Esophagus muscularis mucosa (tissue), 4 donors: ENCODE results near the gene EPHA6. TPM values are rescaled to one million over a fixed set of nuclear protein-coding genes. Genes with fewer than 3 reads are reported as not detected.

Experiments
- DNase-seq: peaks from one replicate; pipeline ENCODE4 v3.0.0-alpha.2; 2017; ENCODE audit errors: extremely low spot score
- H3K27ac ChIP-seq, 4 donors: fragments of 200-600 bp; sonication (generic); replicated peaks in 1 of 4; 1 replicate in 3 of 4; 2 replicates in 1 of 4; pipeline ENCODE4 v1.5.1; 2016 to 2019; ENCODE audit warnings: mild to moderate bottlenecking in 1 of 4
- H3K27me3 ChIP-seq, 4 donors: fragments of 200-600 bp; sonication (generic); one replicate each; pipeline versions ENCODE4 v1.5.1 to v1.6.0; 2016 to 2019
- H3K36me3 ChIP-seq, 4 donors: fragments of 200-600 bp; sonication (generic); one replicate each; pipeline ENCODE4 v1.5.1; 2016 to 2019
- H3K4me1 ChIP-seq, 4 donors: fragments of 200-600 bp; sonication (generic); one replicate each; pipeline ENCODE4 v1.5.1; 2016 to 2019
- H3K4me3 ChIP-seq, 4 donors: fragments of 200-600 bp; sonication (generic); 1 replicate in 2 of 4; 2 replicates in 2 of 4; pipeline ENCODE4 v1.5.1; 2016 to 2019; ENCODE audit warnings: mild to moderate bottlenecking in 4 of 4, moderate library complexity in 1 of 4
- H3K9me3 ChIP-seq, 4 donors: fragments of 200-600 bp; sonication (generic); 1 replicate in 3 of 4; 2 replicates in 1 of 4; pipeline ENCODE4 v1.5.1; 2016 to 2019
- EP300 ChIP-seq: sonication (generic); formaldehyde crosslinking; IDR thresholded peaks from one replicate; pipeline ENCODE4 v1.6.1; 2017; ENCODE audit warnings: antibody characterized with exemption
- POLR2A ChIP-seq: fragments of 450-650 bp; IDR thresholded peaks from one replicate; pipeline ENCODE4 v1.6.1; 2017; ENCODE audit warnings: antibody characterized with exemption, moderate library complexity, mild to moderate bottlenecking, low read depth
- POLR2AphosphoS5 ChIP-seq, 2 donors: sonication (generic); formaldehyde crosslinking; IDR thresholded peaks; one replicate each; pipeline ENCODE4 v1.6.1; 2017; ENCODE audit warnings: antibody characterized with exemption in 2 of 2
- WGBS: methylation state at CpG from one replicate; pipeline ENCODE4 v1.1.5; 2018; 5-methylcytosine and 5-hydroxymethylcytosine counted together
- intact Hi-C: fragments of 100-400 bp; cut with DNase I; formaldehyde crosslinking; loops from one replicate; pipeline ENCODE4 v1.15.1; 2023
- total RNA-seq, 4 donors: library from RNA; depleted of rRNA; stranded (reverse); fragments of >200 nt; gene quantifications; one replicate each; pipeline versions ENCODE4 v1.1.0 to v1.2.1, GENCODE V29; 2016
- TF ChIP-seq, protein P1 (sequence below), 3 experiments: fragments of 200-600 bp in 2 of 3; fragments of 450-650 bp in 1 of 3; sonication (generic) in 2 of 3; IDR thresholded peaks; one replicate each; pipeline ENCODE4 v1.5.1; 2017 to 2019; ENCODE audit warnings: antibody characterized with exemption in 3 of 3, mild to moderate bottlenecking in 2 of 3, moderate library complexity in 1 of 3

Gene EPHA6
- total RNA-seq, 4 donors from 2014 or later, result 1.8 to 8.3 (median 4.2) TPM

DNA sequence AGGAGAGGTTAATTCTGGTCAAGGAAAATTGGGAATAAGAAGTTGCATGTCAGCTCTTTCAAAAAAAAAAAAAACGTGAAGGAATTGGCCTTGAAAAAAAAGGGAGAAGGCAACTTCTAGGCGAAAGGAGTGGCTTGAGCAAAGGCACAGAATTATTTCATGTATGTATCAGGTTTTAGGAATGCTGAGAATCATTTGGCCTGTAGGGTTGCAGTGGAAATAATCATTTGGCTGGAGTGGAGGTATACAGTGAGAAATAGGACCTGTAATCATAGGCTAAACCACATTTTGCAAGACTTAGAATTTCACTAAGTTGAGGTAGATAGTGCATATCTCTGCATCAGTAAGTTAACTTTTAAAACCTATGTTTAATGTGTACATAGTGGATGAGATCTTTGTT is 54.9 kb downstream of the EPHA6 start:
- no peaks in the 10 kb centered on the region for H3K9me3 ChIP-seq
- no peaks in the 10 kb centered on the region for H3K36me3 ChIP-seq
- intact Hi-C loops, result no loop called here
- TF ChIP-seq POLR2AphosphoS5 (IDR thresholded peaks at IDR 0.05), result no peak
- no peak for TF ChIP-seq POLR2A
- no peak for TF ChIP-seq EP300
- TF ChIP-seq, protein P1, sequence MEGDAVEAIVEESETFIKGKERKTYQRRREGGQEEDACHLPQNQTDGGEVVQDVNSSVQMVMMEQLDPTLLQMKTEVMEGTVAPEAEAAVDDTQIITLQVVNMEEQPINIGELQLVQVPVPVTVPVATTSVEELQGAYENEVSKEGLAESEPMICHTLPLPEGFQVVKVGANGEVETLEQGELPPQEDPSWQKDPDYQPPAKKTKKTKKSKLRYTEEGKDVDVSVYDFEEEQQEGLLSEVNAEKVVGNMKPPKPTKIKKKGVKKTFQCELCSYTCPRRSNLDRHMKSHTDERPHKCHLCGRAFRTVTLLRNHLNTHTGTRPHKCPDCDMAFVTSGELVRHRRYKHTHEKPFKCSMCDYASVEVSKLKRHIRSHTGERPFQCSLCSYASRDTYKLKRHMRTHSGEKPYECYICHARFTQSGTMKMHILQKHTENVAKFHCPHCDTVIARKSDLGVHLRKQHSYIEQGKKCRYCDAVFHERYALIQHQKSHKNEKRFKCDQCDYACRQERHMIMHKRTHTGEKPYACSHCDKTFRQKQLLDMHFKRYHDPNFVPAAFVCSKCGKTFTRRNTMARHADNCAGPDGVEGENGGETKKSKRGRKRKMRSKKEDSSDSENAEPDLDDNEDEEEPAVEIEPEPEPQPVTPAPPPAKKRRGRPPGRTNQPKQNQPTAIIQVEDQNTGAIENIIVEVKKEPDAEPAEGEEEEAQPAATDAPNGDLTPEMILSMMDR (IDR thresholded peaks at IDR 0.05), result no peak
- 79% methylated on average over 2 of the region's 2 CpGs for WGBS
- DNase-seq, result no peak
- no peaks in the 10 kb centered on the region for H3K4me1 ChIP-seq
- no peak overlapping the region for H3K27ac ChIP-seq
- no peak overlapping the region for H3K4me3 ChIP-seq
- H3K27me3 ChIP-seq, result no peaks in the 10 kb centered on the region

- 97% methylated on average over 4 of the region's 4 CpGs for WGBS
- intact Hi-C loops, result no loop called here
- no peaks in the 10 kb centered on the region for H3K27me3 ChIP-seq
- H3K36me3 ChIP-seq, result no peaks in the 10 kb centered on the region
- TF ChIP-seq POLR2A, result no peak
- no peak for TF ChIP-seq POLR2AphosphoS5 (IDR thresholded peaks at IDR 0.05)
- no peak overlapping the region for H3K4me3 ChIP-seq
- no peaks in the 10 kb centered on the region for H3K4me1 ChIP-seq
- DNase-seq, result no peak
- no peaks in the 10 kb centered on the region for H3K9me3 ChIP-seq
- no peak overlapping the region for H3K27ac ChIP-seq
Observed at GRCh38 chr3:96877510-96877909, 63.1 kb downstream of the EPHA6 start.

DNA sequence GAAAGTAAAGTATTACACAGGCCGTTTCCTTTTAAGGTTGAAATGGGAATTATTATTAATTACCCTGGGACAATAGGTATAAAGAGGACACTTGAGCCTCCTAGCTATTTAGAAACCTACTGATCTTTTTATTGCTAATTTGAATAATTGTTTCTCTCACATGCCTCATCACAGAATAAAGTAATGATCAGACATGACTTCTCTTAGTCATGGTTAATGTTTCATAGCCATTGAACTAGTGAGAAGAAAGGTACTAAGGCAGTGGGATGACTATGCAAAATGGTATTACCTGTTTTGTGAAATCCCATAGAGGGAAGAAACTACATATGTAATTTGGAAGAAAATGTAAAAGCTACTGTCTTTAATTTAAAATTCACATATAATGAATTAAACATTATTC is 85.6 kb downstream of the EPHA6 start:
- no peaks in the 10 kb centered on the region for H3K9me3 ChIP-seq
- 76% methylated on average over 1 of the region's 1 CpG for WGBS
- no peaks in the 10 kb centered on the region for H3K4me1 ChIP-seq
- TF ChIP-seq, protein P1 (IDR thresholded peaks at IDR 0.05), result no peak
- TF ChIP-seq EP300 (no peak), POLR2A (no peak), POLR2AphosphoS5 (IDR thresholded peaks at IDR 0.05) (no peak)
- H3K36me3 ChIP-seq, result no peaks in the 10 kb centered on the region
- intact Hi-C loops, result no loop called here
- H3K27me3 ChIP-seq, result no peaks in the 10 kb centered on the region
- no peak overlapping the region for H3K27ac ChIP-seq
- DNase-seq, result no peak
- no peak overlapping the region for H3K4me3 ChIP-seq

- 68% methylated on average over 4 of the region's 4 CpGs for WGBS
- no peak overlapping the region for H3K27ac ChIP-seq
Observed at GRCh38 chr3:96900566-96900965, 86.2 kb downstream of the EPHA6 start.

GRCh38 chr3:96915445-96915844 is 101.1 kb downstream of the EPHA6 start:
- intact Hi-C loops, result no loop called here
- TF ChIP-seq POLR2A (no peak), EP300 (no peak), POLR2AphosphoS5 (IDR thresholded peaks at IDR 0.05) (no peak)
- TF ChIP-seq, protein P1 (IDR thresholded peaks at IDR 0.05), result no peak

More at GRCh38 chr3:96900566-96900965, 86.2 kb downstream of the EPHA6 start:
- Histone ChIP-seq H3K27me3 (no peaks in the 10 kb centered on the region), H3K9me3 (no peaks in the 10 kb centered on the region), H3K4me3 (no peak overlapping the region), H3K4me1 (no peaks in the 10 kb centered on the region), H3K36me3 (no peaks in the 10 kb centered on the region)
- DNase-seq, result no peak
- TF ChIP-seq, protein P1 (IDR thresholded peaks at IDR 0.05), result no peak
- TF ChIP-seq POLR2A, result no peak
- no peak for TF ChIP-seq POLR2AphosphoS5 (IDR thresholded peaks at IDR 0.05)
- no peak for TF ChIP-seq EP300
- intact Hi-C loops, result no loop called here

More at GRCh38 chr3:96915445-96915844, 101.1 kb downstream of the EPHA6 start:
- no peak for DNase-seq
- Histone ChIP-seq H3K36me3 (no peaks in the 10 kb centered on the region), H3K9me3 (no peaks in the 10 kb centered on the region), H3K4me3 (no peak overlapping the region), H3K27ac (no peak overlapping the region), H3K27me3 (no peaks in the 10 kb centered on the region), H3K4me1 (no peaks in the 10 kb centered on the region)
- 84% methylated on average over 2 of the region's 2 CpGs for WGBS
